SH-SY5Y (cell line): Measurements from ENCODE around the gene PPP2R3B.

Source experiments
- GATA2 ChIP-seq: IDR thresholded peaks from 2 replicates; pipeline ENCODE4 v1.6.1; 2011; ENCODE audit warnings: mild to moderate bottlenecking, low read depth, low read length
- GATA3 ChIP-seq: IDR thresholded peaks from 2 replicates; pipeline ENCODE4 v1.6.1; 2011; ENCODE audit warnings: low read depth, mild to moderate bottlenecking, low read length, moderate library complexity

- TF ChIP-seq GATA3 = no peak
- no peak for TF ChIP-seq GATA2
Measured at GRCh38 chrX:400258-400657, 13.6 kb upstream of the PPP2R3B start.
